Stomach (tissue), 4 donors: ENCODE data around the gene ZNF282.
"Not testable (repeated sequence)": the region's sequence is repeated elsewhere in the genome, so short reads cannot be mapped to it uniquely, and the experiment has no call there.

ENCODE experiments used
- CTCF ChIP-seq, 7 experiments: fragments of 450-650 bp in 4 of 7; fragments of 200-600 bp in 3 of 7; sonication (generic) in 3 of 7; IDR thresholded peaks; one replicate each; pipeline ENCODE4 v1.5.1; 2016 to 2019; ENCODE audit warnings: antibody characterized with exemption in 7 of 7, control low read depth in 2 of 7, mild to moderate bottlenecking in 1 of 7
- POLR2AphosphoS5 ChIP-seq, 3 donors: sonication (generic); formaldehyde crosslinking; IDR thresholded peaks; one replicate each; pipeline ENCODE4 v1.6.1; 2016; ENCODE audit warnings: antibody characterized with exemption in 3 of 3

- not testable (repeated sequence) for TF ChIP-seq CTCF, POLR2AphosphoS5 (IDR thresholded peaks at IDR 0.05)
Observed at GRCh38 chr7:149250151-149250550, 54.8 kb downstream of the ZNF282 start.
